Loucy (cell line): Measurements from ENCODE around the gene TNFSF15.

Experiments
- H2AFZ ChIP-seq: fragments of 200-600 bp; sonication (generic); 2 replicates; pipeline ENCODE4 v1.6.0; 2016; ENCODE audit warnings: antibody characterized with exemption, mild to moderate bottlenecking, low read length, moderate library complexity
- H3F3A ChIP-seq: fragments of 200-600 bp; 2 replicates; pipeline ENCODE4 v1.6.0; 2016; ENCODE audit warnings: antibody characterized with exemption, low read depth, mild to moderate bottlenecking
- H3K27me3 ChIP-seq: fragments of 200-600 bp; sonication (generic); 2 replicates; pipeline ENCODE4 v1.6.1; 2014; ENCODE audit warnings: low read length, mild to moderate bottlenecking; ENCODE audit not compliant: insufficient read depth, poor library complexity, severe bottlenecking
- H3K36me3 ChIP-seq: fragments of 200-600 bp; sonication (generic); 2 replicates; pipeline ENCODE4 v1.6.1; 2016; ENCODE audit warnings: low read length; ENCODE audit not compliant: insufficient read depth
- H3K4me1 ChIP-seq: fragments of 200-600 bp; sonication (generic); 2 replicates; pipeline ENCODE4 v1.5.1; 2014; ENCODE audit warnings: low read length, mild to moderate bottlenecking; ENCODE audit not compliant: insufficient read depth, poor library complexity, severe bottlenecking
- H3K4me2 ChIP-seq: fragments of 200-600 bp; sonication (generic); 2 replicates; pipeline ENCODE4 v1.6.0; 2014; ENCODE audit warnings: antibody characterized with exemption, low read length, low read depth, mild to moderate bottlenecking; ENCODE audit not compliant: poor library complexity, severe bottlenecking
- H3K4me3 ChIP-seq: fragments of 200-600 bp; sonication (generic); 2 replicates; pipeline ENCODE4 v1.5.1; 2014; ENCODE audit warnings: low read length, mild to moderate bottlenecking, mixed read lengths; ENCODE audit not compliant: poor library complexity, severe bottlenecking
- H3K79me2 ChIP-seq: fragments of 200-600 bp; sonication (generic); 2 replicates; pipeline ENCODE4 v1.6.1; 2014; ENCODE audit warnings: low read length; ENCODE audit not compliant: insufficient read depth
- H3K9ac ChIP-seq: fragments of 200-600 bp; sonication (generic); 2 replicates; pipeline ENCODE4 v1.6.0; 2014; ENCODE audit warnings: mild to moderate bottlenecking, low read depth, low read length, moderate library complexity; ENCODE audit not compliant: poor library complexity, severe bottlenecking
- H3K9me2 ChIP-seq: fragments of 200-600 bp; sonication (generic); replicated peaks from 2 replicates; pipeline ENCODE4 v1.6.1; 2016; ENCODE audit warnings: low read depth, low read length, mixed read lengths
- H3K9me3 ChIP-seq: fragments of 200-600 bp; sonication (generic); 2 replicates; pipeline ENCODE4 v1.6.1; 2014; ENCODE audit warnings: mild to moderate bottlenecking, antibody characterized with exemption, low read length, low read depth; ENCODE audit not compliant: insufficient read depth
- H4K20me1 ChIP-seq: fragments of 200-600 bp; sonication (generic); 2 replicates; pipeline ENCODE4 v1.6.0; 2014; ENCODE audit warnings: antibody characterized with exemption, low read length, mild to moderate bottlenecking; ENCODE audit not compliant: insufficient read depth, poor library complexity, severe bottlenecking
- EZH2phosphoT487 ChIP-seq: fragments of 200-600 bp; IDR thresholded peaks from 2 replicates; pipeline ENCODE4 v1.6.1; 2018; ENCODE audit warnings: antibody characterized with exemption, mild to moderate bottlenecking, moderate library complexity, borderline replicate concordance
- TF ChIP-seq, protein P1 (sequence below): fragments of 200-600 bp; sonication (generic); conservative IDR thresholded peaks from 2 replicates; pipeline ENCODE4 v1.5.1; 2014; ENCODE audit warnings: mild to moderate bottlenecking, antibody characterized with exemption, low read length

The TNFSF15 gene

DNA sequence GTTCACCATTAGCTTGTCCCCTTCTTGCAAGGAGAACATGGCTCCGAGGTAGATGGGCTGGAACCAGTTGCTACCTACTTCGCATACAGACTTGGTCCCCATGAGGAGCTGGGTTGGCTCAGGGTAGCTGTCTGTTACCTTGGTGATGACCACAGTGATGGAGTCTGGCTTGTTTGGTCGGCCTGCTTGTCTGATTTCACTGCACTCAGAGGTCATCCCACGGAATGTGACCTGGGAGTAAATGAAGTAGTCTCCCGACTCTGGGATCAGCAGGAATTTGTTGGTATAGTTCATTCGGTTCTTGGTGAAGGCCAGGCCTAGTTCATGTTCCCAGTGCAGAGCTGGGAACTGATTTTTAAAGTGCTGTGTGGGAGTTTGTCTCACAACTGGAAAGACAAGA lies 15.3 kb downstream of the TNFSF15 start:
- Histone ChIP-seq H3K36me3 (no peaks in the 10 kb centered on the region), H3K9ac (no peak overlapping the region), H3F3A (no peaks in the 10 kb centered on the region), H3K79me2 (no peaks in the 10 kb centered on the region), H2AFZ (no peak overlapping the region), H3K4me3 (no peak overlapping the region), H3K4me2 (no peak overlapping the region), H3K9me2 (no peaks in the 10 kb centered on the region), H4K20me1 (no peaks in the 10 kb centered on the region), H3K4me1 (no peaks in the 10 kb centered on the region), H3K27me3 (no peaks in the 10 kb centered on the region), H3K9me3 (no peaks in the 10 kb centered on the region)
- no peak for TF ChIP-seq EZH2phosphoT487
- TF ChIP-seq, protein P1, sequence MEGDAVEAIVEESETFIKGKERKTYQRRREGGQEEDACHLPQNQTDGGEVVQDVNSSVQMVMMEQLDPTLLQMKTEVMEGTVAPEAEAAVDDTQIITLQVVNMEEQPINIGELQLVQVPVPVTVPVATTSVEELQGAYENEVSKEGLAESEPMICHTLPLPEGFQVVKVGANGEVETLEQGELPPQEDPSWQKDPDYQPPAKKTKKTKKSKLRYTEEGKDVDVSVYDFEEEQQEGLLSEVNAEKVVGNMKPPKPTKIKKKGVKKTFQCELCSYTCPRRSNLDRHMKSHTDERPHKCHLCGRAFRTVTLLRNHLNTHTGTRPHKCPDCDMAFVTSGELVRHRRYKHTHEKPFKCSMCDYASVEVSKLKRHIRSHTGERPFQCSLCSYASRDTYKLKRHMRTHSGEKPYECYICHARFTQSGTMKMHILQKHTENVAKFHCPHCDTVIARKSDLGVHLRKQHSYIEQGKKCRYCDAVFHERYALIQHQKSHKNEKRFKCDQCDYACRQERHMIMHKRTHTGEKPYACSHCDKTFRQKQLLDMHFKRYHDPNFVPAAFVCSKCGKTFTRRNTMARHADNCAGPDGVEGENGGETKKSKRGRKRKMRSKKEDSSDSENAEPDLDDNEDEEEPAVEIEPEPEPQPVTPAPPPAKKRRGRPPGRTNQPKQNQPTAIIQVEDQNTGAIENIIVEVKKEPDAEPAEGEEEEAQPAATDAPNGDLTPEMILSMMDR = no peak

DNA sequence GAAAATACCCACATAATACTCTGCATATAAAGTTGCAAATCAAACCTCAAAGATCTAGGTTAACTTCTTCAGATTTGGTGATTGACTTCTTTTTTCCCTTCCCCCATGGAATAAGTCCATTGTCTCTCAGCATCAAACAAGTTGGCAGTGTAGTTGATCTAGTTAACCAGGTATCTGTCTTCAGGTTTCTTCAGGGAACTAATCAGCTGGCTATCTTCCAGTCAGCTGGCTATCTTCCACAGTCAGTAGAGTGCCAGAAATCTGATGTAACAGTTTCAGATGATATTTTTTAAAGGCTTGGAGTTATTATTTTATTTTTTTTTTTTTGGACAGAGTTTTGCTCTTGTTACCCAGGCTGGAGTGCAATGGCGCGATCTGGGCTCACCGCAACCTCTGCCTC lies 16.8 kb downstream of the TNFSF15 start:
- Histone ChIP-seq H3K27me3 (no peaks in the 10 kb centered on the region), H3K9me2 (no peaks in the 10 kb centered on the region), H3K79me2 (no peaks in the 10 kb centered on the region), H3K9me3 (no peaks in the 10 kb centered on the region), H4K20me1 (no peaks in the 10 kb centered on the region), H3K9ac (no peak overlapping the region), H3K4me3 (no peak overlapping the region), H3K4me1 (no peaks in the 10 kb centered on the region), H2AFZ (no peak overlapping the region), H3K36me3 (no peaks in the 10 kb centered on the region), H3K4me2 (no peak overlapping the region), H3F3A (no peaks in the 10 kb centered on the region)
- TF ChIP-seq, protein P1 = no peak
- TF ChIP-seq EZH2phosphoT487 = no peak

DNA sequence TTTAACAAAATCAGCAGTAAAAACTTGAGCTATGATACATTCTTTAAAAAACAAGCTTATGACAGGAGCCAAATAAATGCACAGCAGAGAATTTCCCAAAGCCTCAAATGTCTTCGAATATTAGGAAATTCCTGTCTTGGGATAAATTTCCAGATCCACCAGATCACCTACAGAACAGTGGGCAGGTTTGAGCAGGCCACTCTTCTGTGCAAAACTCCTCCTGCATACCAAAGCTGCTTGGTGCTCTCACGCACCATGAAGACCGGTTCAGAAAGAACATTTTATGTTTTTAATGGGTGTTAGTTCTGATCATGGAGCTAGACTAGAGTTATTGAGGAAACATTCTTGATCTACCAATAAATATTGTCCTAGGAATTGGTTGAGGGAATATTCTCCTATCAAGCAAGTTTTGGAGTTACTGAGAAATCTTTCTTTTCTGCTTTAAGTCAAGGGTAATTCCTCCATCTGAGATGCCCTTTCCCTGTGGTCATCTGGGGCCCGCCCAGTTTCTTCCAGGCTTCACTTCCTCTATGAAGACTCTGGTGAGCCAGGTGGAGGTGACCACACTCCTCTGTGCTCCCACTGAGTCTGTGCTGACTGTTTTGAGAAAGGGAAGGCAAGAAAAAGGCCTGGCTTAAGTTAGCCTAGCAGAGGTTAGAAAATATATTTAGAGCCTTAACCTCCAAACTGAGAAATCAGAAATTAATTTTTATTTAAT lies 17.9 kb downstream of the TNFSF15 start:
- TF ChIP-seq, protein P1 = no peak
- TF ChIP-seq EZH2phosphoT487 = no peak
- Histone ChIP-seq H3F3A (no peaks in the 10 kb centered on the region), H3K79me2 (no peaks in the 10 kb centered on the region), H3K4me3 (no peak overlapping the region), H3K9ac (no peak overlapping the region), H3K4me2 (no peak overlapping the region), H3K36me3 (no peaks in the 10 kb centered on the region), H2AFZ (no peak overlapping the region), H3K27me3 (no peaks in the 10 kb centered on the region), H4K20me1 (no peaks in the 10 kb centered on the region), H3K4me1 (no peaks in the 10 kb centered on the region), H3K9me3 (no peaks in the 10 kb centered on the region), H3K9me2 (no peaks in the 10 kb centered on the region)
